Ectodermal cell (in vitro differentiated cells): ENCODE data around the gene XAGE1A. TPM values are rescaled to one million over a fixed set of nuclear protein-coding genes. Genes with fewer than 3 reads are reported as not detected.
"Not testable (repeated sequence)": the region's sequence is repeated elsewhere in the genome, so short reads cannot be mapped to it uniquely, and the experiment has no call there.

Experiments used
- H3K27ac ChIP-seq: 2 replicates; pipeline ENCODE4 v1.7.0; 2013; ENCODE audit warnings: mild to moderate bottlenecking, low read depth, low read length; ENCODE audit not compliant: insufficient read depth, poor library complexity, severe bottlenecking
- H3K27me3 ChIP-seq: 2 replicates; pipeline ENCODE4 v1.7.0; 2013; ENCODE audit warnings: mild to moderate bottlenecking, low read length; ENCODE audit not compliant: insufficient read depth, control insufficient read depth, poor library complexity, severe bottlenecking
- H3K36me3 ChIP-seq: one replicate; pipeline ENCODE4 v1.7.0; 2013; ENCODE audit warnings: low read length; ENCODE audit not compliant: control insufficient read depth, insufficient read depth
- H3K4me1 ChIP-seq: one replicate; pipeline ENCODE4 v1.7.0; 2013; ENCODE audit warnings: low read length; ENCODE audit not compliant: control insufficient read depth, insufficient read depth
- H3K4me3 ChIP-seq: 2 replicates; pipeline ENCODE4 v1.7.0; 2013; ENCODE audit warnings: low read depth, low read length, control low read depth; ENCODE audit not compliant: insufficient read depth
- H3K9me3 ChIP-seq: 2 replicates; pipeline ENCODE4 v1.7.0; 2013; ENCODE audit warnings: mild to moderate bottlenecking, low read length, moderate library complexity; ENCODE audit not compliant: control insufficient read depth
- WGBS, 2 experiments: methylation state at CpG; one replicate each; pipeline ENCODE4 v1.1.7; 2013; ENCODE audit warnings: missing lambda C conversion rate in 2 of 2; 5-methylcytosine and 5-hydroxymethylcytosine counted together
- polyA plus RNA-seq, 4 experiments: library from polyadenylated mRNA; stranded (reverse); fragments of 50-300 nt; gene quantifications; one replicate each; pipeline ENCODE4 v1.2.3, GENCODE V29; 2013

XAGE1A gene, protein sequence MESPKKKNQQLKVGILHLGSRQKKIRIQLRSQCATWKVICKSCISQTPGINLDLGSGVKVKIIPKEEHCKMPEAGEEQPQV
- not detected for polyA plus RNA-seq (2013, experiment 1 of 4)
- polyA plus RNA-seq (2013, experiment 2 of 4): not detected
- not detected for polyA plus RNA-seq (2013, experiment 3 of 4)
- not detected for polyA plus RNA-seq (2013, experiment 4 of 4)

DNA sequence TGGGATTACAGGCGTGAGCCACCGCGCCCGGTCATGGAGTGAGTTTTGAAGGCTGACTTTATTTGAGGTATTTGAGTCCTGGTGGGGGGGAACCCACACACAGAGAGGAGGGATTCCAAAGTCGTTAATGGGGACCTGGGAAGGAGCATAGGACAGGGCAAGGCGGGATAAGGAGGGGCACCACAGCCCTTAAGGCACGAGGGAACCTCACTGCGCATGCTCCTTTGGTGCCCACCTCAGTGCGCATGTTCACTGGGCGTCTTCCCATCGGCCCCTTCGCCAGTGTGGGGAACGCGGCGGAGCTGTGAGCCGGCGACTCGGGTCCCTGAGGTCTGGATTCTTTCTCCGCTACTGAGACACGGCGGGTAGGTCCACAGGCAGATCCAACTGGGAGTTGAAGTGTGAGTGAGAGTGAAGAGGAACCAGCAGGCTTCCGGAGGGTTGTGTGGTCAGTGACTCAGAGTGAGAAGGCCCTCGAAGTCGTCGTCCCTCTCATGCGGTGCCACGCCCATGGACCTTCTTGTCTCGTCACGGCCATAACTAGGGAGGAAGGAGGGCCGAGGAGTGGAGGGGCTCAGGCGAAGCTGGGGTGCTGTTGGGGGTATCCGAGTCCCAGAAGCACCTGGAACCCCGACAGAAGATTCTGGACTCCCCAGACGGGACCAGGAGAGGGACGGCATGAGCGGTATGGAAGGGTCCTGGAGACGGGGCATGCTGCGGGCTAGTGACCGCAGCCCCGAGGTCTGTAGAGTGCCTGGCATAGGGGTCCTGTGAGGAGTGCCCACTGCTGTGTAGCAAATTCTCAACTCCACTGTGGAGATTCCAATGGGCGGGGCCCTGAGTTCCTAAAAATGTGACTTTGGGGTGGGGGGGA lies at the start of gene XAGE1A:
XAGE1A (plus strand) TSS at position 264 of the 874 bp plus-strand sequence. CDS start 1,554 bp downstream, outside the sequence.
- WGBS, 2 experiments: no CpG with 5 or more reads among the region's 41 CpGs
- H3K36me3 ChIP-seq, H3K27ac ChIP-seq, H3K9me3 ChIP-seq, H3K4me3 ChIP-seq, H3K4me1 ChIP-seq, H3K27me3 ChIP-seq: not testable (repeated sequence)

GRCh38 chrX:52452031-52452430 lies 43.6 kb upstream of the XAGE1A start:
- H3K27me3 ChIP-seq, H3K4me1 ChIP-seq: not testable (repeated sequence)
- WGBS, 2 experiments: 92% methylated on average over 3 of the region's 3 CpGs

GRCh38 chrX:52471301-52471700 lies 24.3 kb upstream of the XAGE1A start:
- 71 to 88% methylated on average over 1 of the region's 1 CpG for WGBS, 2 experiments
- not testable (repeated sequence) for H3K27ac ChIP-seq

More at GRCh38 chrX:52452031-52452430, 43.6 kb upstream of the XAGE1A start:
- not testable (repeated sequence) for H3K27ac ChIP-seq, H3K36me3 ChIP-seq, H3K9me3 ChIP-seq, H3K4me3 ChIP-seq

GRCh38 chrX:52496419-52496772 lies 788 bp downstream of the XAGE1A start:
- H3K4me3 ChIP-seq, H3K27me3 ChIP-seq, H3K27ac ChIP-seq, H3K36me3 ChIP-seq, H3K9me3 ChIP-seq, H3K4me1 ChIP-seq: not testable (repeated sequence)
- WGBS, 2 experiments: no CpG with 5 or more reads among the region's 5 CpGs

More at GRCh38 chrX:52471301-52471700, 24.3 kb upstream of the XAGE1A start:
- not testable (repeated sequence) for H3K27me3 ChIP-seq, H3K9me3 ChIP-seq, H3K4me1 ChIP-seq, H3K4me3 ChIP-seq, H3K36me3 ChIP-seq

DNA sequence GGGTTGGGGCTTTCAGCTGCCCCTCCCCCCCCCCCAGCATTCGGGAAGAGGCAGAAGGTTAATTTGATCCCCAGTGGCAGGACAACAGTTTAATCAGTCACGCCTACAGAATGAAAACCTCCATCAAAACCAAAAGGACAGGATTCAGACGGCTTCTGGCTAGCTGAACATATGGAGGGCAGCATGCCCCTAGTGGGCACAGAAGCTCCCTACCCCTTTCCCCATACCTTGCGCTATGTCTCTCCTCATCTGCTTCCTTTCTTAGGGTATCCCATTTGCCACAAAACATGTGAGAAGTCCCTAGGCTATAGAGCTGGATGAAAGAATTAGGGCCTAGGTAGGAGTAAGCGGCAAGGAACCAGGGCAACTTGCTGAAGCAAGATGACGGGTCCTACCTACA lies 5.8 kb downstream of the XAGE1A start:
- WGBS, 2 experiments: no CpG with 5 or more reads among the region's 6 CpGs

GRCh38 chrX:52504551-52504950 lies 8.9 kb downstream of the XAGE1A start:
- 93 to 96% methylated on average over 4 of the region's 4 CpGs for WGBS, 2 experiments
- Histone ChIP-seq H3K9me3 (no peaks in the 10 kb centered on the region), H3K4me3 (no peak overlapping the region), H3K27me3 (no peaks in the 10 kb centered on the region), H3K4me1 (no peaks in the 10 kb centered on the region), H3K36me3 (no peaks in the 10 kb centered on the region), H3K27ac (no peak overlapping the region)

More for the DNA sequence above, 5.8 kb downstream of the XAGE1A start:
- H3K4me1 ChIP-seq, H3K4me3 ChIP-seq, H3K27me3 ChIP-seq, H3K36me3 ChIP-seq, H3K27ac ChIP-seq, H3K9me3 ChIP-seq: not testable (repeated sequence)

DNA sequence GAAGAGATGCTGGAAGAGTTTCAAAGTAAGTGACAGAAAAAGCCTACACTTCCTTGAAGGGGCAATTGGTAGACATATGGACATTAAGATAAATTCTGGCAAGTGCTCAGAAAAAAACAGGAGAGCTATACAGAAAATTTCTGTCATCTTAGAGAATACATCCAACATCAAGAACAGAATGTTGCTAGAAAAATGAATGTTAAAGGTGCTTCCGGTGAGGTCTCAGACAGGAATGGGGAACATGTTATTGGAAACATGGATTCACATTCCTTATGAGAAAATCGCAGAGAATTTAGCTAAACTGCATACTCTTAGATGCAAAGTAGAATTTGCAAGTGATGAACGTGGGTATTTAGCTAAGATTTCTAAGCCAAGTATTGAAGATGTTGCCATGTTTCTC lies 11.7 kb downstream of the XAGE1A start:
- no peak overlapping the region for H3K4me3 ChIP-seq
- H3K27ac ChIP-seq: no peak overlapping the region
- H3K4me1 ChIP-seq: no peaks in the 10 kb centered on the region
- no peaks in the 10 kb centered on the region for H3K36me3 ChIP-seq
- H3K9me3 ChIP-seq: no peaks in the 10 kb centered on the region
- WGBS, 2 experiments: 92% methylated on average over 3 of the region's 3 CpGs
- H3K27me3 ChIP-seq: no peaks in the 10 kb centered on the region

DNA sequence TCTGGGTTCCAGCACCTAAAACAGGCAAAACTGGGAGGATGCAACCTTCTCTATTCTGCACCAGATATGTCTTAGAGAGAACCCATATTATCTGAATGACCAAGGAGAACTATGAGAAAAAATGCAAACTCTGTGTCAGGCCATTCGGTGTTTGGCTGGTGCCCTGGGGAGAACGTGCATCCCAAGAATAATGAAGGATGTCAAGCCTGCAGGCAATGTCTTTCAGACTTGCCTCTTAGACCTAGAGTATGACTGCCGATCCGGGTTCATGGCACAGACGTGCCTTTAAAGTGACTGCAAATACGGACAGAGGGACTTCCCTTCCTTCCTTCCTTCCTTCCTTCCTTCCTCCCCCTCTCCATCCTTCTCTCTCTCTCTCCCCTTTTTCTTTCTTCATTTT lies 14.3 kb downstream of the XAGE1A start:
- H3K36me3 ChIP-seq: no peaks in the 10 kb centered on the region
- H3K4me1 ChIP-seq: no peaks in the 10 kb centered on the region
- H3K4me3 ChIP-seq: no peak overlapping the region
- 91 to 92% methylated on average over 6 of the region's 6 CpGs for WGBS, 2 experiments
- H3K9me3 ChIP-seq: no peaks in the 10 kb centered on the region
- H3K27ac ChIP-seq: no peak overlapping the region
- H3K27me3 ChIP-seq: no peaks in the 10 kb centered on the region

DNA sequence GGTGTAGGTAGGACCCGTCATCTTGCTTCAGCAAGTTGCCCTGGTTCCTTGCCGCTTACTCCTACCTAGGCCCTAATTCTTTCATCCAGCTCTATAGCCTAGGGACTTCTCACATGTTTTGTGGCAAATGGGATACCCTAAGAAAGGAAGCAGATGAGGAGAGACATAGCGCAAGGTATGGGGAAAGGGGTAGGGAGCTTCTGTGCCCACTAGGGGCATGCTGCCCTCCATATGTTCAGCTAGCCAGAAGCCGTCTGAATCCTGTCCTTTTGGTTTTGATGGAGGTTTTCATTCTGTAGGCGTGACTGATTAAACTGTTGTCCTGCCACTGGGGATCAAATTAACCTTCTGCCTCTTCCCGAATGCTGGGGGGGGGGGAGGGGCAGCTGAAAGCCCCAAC lies 15.5 kb downstream of the XAGE1A start:
- H3K27ac ChIP-seq, H3K27me3 ChIP-seq, H3K4me3 ChIP-seq, H3K4me1 ChIP-seq, H3K36me3 ChIP-seq, H3K9me3 ChIP-seq: not testable (repeated sequence)
- no CpG with 5 or more reads among the region's 6 CpGs for WGBS, 2 experiments

DNA sequence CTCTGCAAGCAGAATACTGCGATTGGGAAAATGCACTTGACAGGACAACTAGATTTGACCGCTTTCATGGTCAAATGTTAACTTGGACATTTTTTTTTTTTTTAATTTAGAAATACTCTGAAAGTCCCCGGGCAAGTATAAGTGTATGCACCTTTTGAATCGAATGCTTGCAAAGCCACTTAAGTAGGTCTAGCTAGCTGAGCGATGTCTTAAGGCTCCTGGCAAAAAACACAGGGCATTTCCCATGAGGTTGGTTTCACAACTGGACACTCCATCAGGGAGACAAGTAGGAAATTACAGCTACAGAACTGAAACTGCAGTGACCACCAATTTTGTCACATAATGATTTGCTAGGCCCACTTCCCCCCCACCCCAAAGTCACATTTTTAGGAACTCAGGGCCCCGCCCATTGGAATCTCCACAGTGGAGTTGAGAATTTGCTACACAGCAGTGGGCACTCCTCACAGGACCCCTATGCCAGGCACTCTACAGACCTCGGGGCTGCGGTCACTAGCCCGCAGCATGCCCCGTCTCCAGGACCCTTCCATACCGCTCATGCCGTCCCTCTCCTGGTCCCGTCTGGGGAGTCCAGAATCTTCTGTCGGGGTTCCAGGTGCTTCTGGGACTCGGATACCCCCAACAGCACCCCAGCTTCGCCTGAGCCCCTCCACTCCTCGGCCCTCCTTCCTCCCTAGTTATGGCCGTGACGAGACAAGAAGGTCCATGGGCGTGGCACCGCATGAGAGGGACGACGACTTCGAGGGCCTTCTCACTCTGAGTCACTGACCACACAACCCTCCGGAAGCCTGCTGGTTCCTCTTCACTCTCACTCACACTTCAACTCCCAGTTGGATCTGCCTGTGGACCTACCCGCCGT lies 20.7 kb downstream of the XAGE1A start:
- H3K9me3 ChIP-seq, H3K27ac ChIP-seq, H3K27me3 ChIP-seq, H3K4me3 ChIP-seq, H3K4me1 ChIP-seq, H3K36me3 ChIP-seq: not testable (repeated sequence)
- no CpG with 5 or more reads among the region's 27 CpGs for WGBS, 2 experiments
